Caco-2 (cell line): Measurements from ENCODE around the gene OSCP1. TPM values are rescaled to one million over a fixed set of nuclear protein-coding genes. Genes with fewer than 3 reads are reported as not detected.

Source experiments
- BruUV-seq: library from RNA; stranded (reverse); fragments of 400-500 nt; replicated peaks from 2 replicates; lab custom pipeline; 2021; lab: Mats Ljungman, UMichigan
- CTCF ChIA-PET: fragments of 300-600 bp; sonication (Branson Sonifier 250); formaldehyde crosslinking; loops from one replicate; lab custom pipeline; 2022; ENCODE audit warnings: antibody characterized with exemption; lab: Charles Lee
- POLR2A ChIA-PET: fragments of 300-600 bp; sonication (Branson Sonifier 250); formaldehyde crosslinking; loops from one replicate; lab custom pipeline; 2022; ENCODE audit warnings: antibody characterized with exemption; lab: Charles Lee
- DNase-seq, 2 experiments: peaks; one replicate each; pipeline versions ENCODE4 v3.0.0 to v3.0.0-alpha.2; 2020 to 2022
- H3K27me3 ChIP-seq: replicated peaks from 2 replicates; pipeline ENCODE4 v1.6.0; 2011; ENCODE audit warnings: low read length; ENCODE audit not compliant: control insufficient read depth, insufficient read depth
- H3K36me3 ChIP-seq: 2 replicates; pipeline ENCODE4 v1.5.1; 2011; ENCODE audit warnings: low read length; ENCODE audit not compliant: control insufficient read depth, insufficient read depth
- H3K4me1 ChIP-seq: fragments of 250-450 bp; sonication (Bioruptor Pico); 2 replicates; pipeline ENCODE4 v1.5.1; 2020; ENCODE audit warnings: mild to moderate bottlenecking
- H3K4me3 ChIP-seq: 2 replicates; pipeline ENCODE4 v1.5.1; 2011; ENCODE audit warnings: low read depth, mild to moderate bottlenecking, control low read depth, low read length
- H3K9me3 ChIP-seq: fragments of 250-450 bp; sonication (Bioruptor Pico); 2 replicates; pipeline ENCODE4 v1.5.1; 2020; ENCODE audit warnings: mild to moderate bottlenecking, moderate library complexity
- H3K27ac Mint-ChIP-seq: one replicate; pipeline ENCODE4 v1.8.0; 2022; ENCODE audit warnings: mixed read lengths; ENCODE audit not compliant: unreplicated experiment
- H3K27me3 Mint-ChIP-seq: one replicate; pipeline ENCODE4 v1.8.0; 2022; ENCODE audit warnings: mixed read lengths; ENCODE audit not compliant: insufficient read depth, unreplicated experiment
- H3K36me3 Mint-ChIP-seq: one replicate; pipeline ENCODE4 v1.8.0; 2022; ENCODE audit warnings: mild to moderate bottlenecking, mixed read lengths; ENCODE audit not compliant: insufficient read depth, unreplicated experiment
- H3K4me1 Mint-ChIP-seq: one replicate; pipeline ENCODE4 v1.8.0; 2022; ENCODE audit warnings: low read depth, mixed read lengths; ENCODE audit not compliant: unreplicated experiment
- H3K4me3 Mint-ChIP-seq: one replicate; pipeline ENCODE4 v1.8.0; 2022; ENCODE audit warnings: mild to moderate bottlenecking, moderate library complexity, mixed read lengths; ENCODE audit not compliant: unreplicated experiment
- H3K9me3 Mint-ChIP-seq: one replicate; pipeline ENCODE4 v1.8.0; 2022; ENCODE audit warnings: mixed read lengths; ENCODE audit not compliant: unreplicated experiment
- intact Hi-C: fragments of 100-400 bp; cut with micrococcal nuclease; formaldehyde crosslinking; loops from one replicate; pipeline ENCODE4 v1.10.0; 2022; ENCODE audit not compliant: unreplicated experiment
- total RNA-seq: library from RNA; stranded (reverse); gene quantifications from 2 replicates; pipeline ENCODE4 v1.2.3, GENCODE V29; 2022
- TF ChIP-seq, protein P1 (sequence below), 2 experiments: fragments of 200-600 bp in 1 of 2; IDR thresholded peaks; 1 replicate in 1 of 2; 2 replicates in 1 of 2; pipeline versions ENCODE4 v1.5.1 to v1.8.0; 2011 to 2022; ENCODE audit warnings: antibody characterized with exemption in 1 of 2, control low read depth in 1 of 2, inconsistent platforms in 1 of 2, low read depth in 1 of 2, low read length in 1 of 2, mild to moderate bottlenecking in 1 of 2, moderate library complexity in 1 of 2; ENCODE audit not compliant: insufficient read depth in 1 of 2, severe bottlenecking in 1 of 2, unreplicated experiment in 1 of 2

The OSCP1 gene
- total RNA-seq, 1 experiment from 2014 or later = 0.91 TPM

DNA sequence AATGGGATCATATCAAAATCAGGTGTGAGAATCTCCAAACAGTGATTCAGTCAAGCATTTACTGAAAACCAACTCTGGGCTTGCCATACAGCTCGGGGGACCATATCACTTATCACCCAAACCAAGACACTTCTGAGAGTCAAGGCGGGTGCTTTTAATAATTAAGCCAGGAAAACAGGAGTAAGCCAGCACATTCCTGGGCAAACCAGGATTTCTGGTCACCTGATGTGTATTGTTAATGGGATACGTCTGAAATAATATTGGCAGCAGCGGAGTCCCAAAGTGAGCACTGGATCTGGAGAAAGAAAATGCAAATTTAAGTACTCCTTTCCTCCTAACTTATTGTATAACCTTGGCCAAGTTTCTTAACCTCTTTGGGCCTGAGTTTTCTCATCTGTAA lies 17.6 kb downstream of the OSCP1 start:
- no peak for DNase-seq
- Mint-ChIP-seq H3K36me3 (no peaks in the 10 kb centered on the region), H3K27ac (no peak overlapping the region), H3K9me3 (no peaks in the 10 kb centered on the region), H3K4me1 (peaks cover 6% of the 10 kb centered on the region), H3K27me3 (no peaks in the 10 kb centered on the region), H3K4me3 (no peak overlapping the region)
- intact Hi-C loops = no loop called here
- CTCF ChIA-PET = no interaction called here
- Histone ChIP-seq H3K36me3 (no peaks in the 10 kb centered on the region), H3K9me3 (no peaks in the 10 kb centered on the region), H3K27me3 (no peaks in the 10 kb centered on the region), H3K4me3 (no peak overlapping the region), H3K4me1 (no peaks in the 10 kb centered on the region)
- POLR2A ChIA-PET = no interaction called here
- BruUV-seq = no TSS peak
- TF ChIP-seq, protein P1, sequence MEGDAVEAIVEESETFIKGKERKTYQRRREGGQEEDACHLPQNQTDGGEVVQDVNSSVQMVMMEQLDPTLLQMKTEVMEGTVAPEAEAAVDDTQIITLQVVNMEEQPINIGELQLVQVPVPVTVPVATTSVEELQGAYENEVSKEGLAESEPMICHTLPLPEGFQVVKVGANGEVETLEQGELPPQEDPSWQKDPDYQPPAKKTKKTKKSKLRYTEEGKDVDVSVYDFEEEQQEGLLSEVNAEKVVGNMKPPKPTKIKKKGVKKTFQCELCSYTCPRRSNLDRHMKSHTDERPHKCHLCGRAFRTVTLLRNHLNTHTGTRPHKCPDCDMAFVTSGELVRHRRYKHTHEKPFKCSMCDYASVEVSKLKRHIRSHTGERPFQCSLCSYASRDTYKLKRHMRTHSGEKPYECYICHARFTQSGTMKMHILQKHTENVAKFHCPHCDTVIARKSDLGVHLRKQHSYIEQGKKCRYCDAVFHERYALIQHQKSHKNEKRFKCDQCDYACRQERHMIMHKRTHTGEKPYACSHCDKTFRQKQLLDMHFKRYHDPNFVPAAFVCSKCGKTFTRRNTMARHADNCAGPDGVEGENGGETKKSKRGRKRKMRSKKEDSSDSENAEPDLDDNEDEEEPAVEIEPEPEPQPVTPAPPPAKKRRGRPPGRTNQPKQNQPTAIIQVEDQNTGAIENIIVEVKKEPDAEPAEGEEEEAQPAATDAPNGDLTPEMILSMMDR (IDR thresholded peaks at IDR 0.05; ENCODE audit: insufficient read depth in 1 of 2, low read depth in 1 of 2, low read length in 1 of 2, severe bottlenecking in 1 of 2, unreplicated experiment in 1 of 2) = no peak

DNA sequence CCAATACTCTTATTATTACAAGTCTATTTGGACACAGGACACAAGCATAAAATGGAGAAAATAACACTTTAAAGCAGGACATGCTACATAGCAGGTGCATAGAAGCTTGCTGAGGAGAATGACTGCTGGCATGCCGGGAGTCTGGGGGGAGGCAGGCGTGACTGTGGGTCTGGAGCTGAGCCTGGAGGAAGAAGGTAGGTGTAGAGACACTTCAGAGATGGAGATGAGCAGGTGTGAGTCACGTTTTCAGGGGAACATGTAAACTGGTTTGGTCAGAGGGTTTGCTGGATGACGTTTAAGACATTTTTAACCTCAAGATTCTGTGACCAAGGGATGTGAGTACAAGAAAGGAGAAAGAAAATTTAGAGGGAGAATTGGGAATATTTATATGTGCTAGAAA lies 24.5 kb downstream of the OSCP1 start:
- CTCF ChIA-PET = no interaction called here
- TF ChIP-seq, protein P1 (IDR thresholded peaks at IDR 0.05; ENCODE audit: insufficient read depth in 1 of 2, low read depth in 1 of 2, low read length in 1 of 2, severe bottlenecking in 1 of 2, unreplicated experiment in 1 of 2) = no peak
- Histone ChIP-seq H3K27me3 (no peaks in the 10 kb centered on the region), H3K4me1 (no peaks in the 10 kb centered on the region), H3K36me3 (no peaks in the 10 kb centered on the region), H3K4me3 (no peak overlapping the region), H3K9me3 (no peaks in the 10 kb centered on the region)
- intact Hi-C loops = no loop called here
- H3K27me3 Mint-ChIP-seq = no peaks in the 10 kb centered on the region
- H3K36me3 Mint-ChIP-seq = no peaks in the 10 kb centered on the region
- POLR2A ChIA-PET = no interaction called here
- no peak overlapping the region for H3K4me3 Mint-ChIP-seq
- no peaks in the 10 kb centered on the region for H3K9me3 Mint-ChIP-seq
- no peaks in the 10 kb centered on the region for H3K4me1 Mint-ChIP-seq
- no TSS peak for BruUV-seq
- no peak overlapping the region for H3K27ac Mint-ChIP-seq
- DNase-seq = no peak

DNA sequence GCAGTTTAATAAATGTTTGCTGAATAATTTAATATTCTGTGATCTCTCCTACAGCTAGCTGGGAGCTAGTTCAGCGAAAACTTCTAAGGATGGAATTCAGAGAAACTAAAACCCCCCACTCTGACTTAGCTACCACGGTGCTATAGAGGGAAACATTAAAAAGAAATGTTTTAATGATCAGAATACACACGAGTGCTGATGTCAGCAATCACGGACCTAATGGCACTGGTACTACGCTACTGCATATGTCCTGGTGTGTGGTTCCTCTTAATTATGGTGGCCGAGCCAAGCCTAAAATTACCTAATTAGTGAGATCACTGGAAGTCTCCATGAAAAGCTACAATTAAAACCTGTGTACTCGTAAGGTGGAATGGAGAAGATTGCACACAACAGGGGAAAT lies 28.6 kb downstream of the OSCP1 start:
- Mint-ChIP-seq H3K9me3 (no peaks in the 10 kb centered on the region), H3K36me3 (no peaks in the 10 kb centered on the region), H3K27me3 (no peaks in the 10 kb centered on the region), H3K4me1 (no peaks in the 10 kb centered on the region), H3K4me3 (no peak overlapping the region), H3K27ac (no peak overlapping the region)
- ChIA-PET CTCF (no interaction called here), POLR2A (no interaction called here)
- no peaks in the 10 kb centered on the region for H3K27me3 ChIP-seq
- no peak for DNase-seq
- TF ChIP-seq, protein P1 (IDR thresholded peaks at IDR 0.05; ENCODE audit: insufficient read depth in 1 of 2, low read depth in 1 of 2, low read length in 1 of 2, severe bottlenecking in 1 of 2, unreplicated experiment in 1 of 2) = no peak
- H3K9me3 ChIP-seq = no peaks in the 10 kb centered on the region
- H3K4me3 ChIP-seq = no peak overlapping the region
- BruUV-seq = no TSS peak
- H3K4me1 ChIP-seq = no peaks in the 10 kb centered on the region
- intact Hi-C loops = loop anchor here (1.0 to 5.0 kb wide), 3 partner anchors 34 to 323 kb away; partner anchors contain the start of genes SH3D21 and STK40
- H3K36me3 ChIP-seq = no peaks in the 10 kb centered on the region
